Suprapubic skin (tissue), 4 donors: ENCODE results near the gene TRIM24. TPM values are rescaled to one million over a fixed set of nuclear protein-coding genes. Genes with fewer than 3 reads are reported as not detected.

Source experiments
- DNase-seq, 2 donors: peaks; one replicate each; pipeline ENCODE4 v3.0.0-alpha.2; 2019; ENCODE audit warnings: low spot score in 2 of 2
- H3K27ac ChIP-seq: fragments of 200-600 bp; sonication (generic); one replicate; pipeline ENCODE4 v1.5.1; 2019
- H3K27me3 ChIP-seq: fragments of 200-600 bp; sonication (generic); one replicate; pipeline ENCODE4 v1.5.1; 2019
- H3K36me3 ChIP-seq: fragments of 200-600 bp; sonication (generic); one replicate; pipeline ENCODE4 v1.5.1; 2019
- H3K4me1 ChIP-seq: fragments of 200-600 bp; sonication (generic); one replicate; pipeline ENCODE4 v1.5.1; 2019
- H3K4me3 ChIP-seq: fragments of 200-600 bp; sonication (generic); one replicate; pipeline ENCODE4 v1.5.1; 2019; ENCODE audit warnings: mild to moderate bottlenecking
- H3K9me3 ChIP-seq: fragments of 200-600 bp; sonication (generic); one replicate; pipeline ENCODE4 v1.5.1; 2019
- CTCF ChIP-seq, 2 donors: fragments of 200-600 bp in 1 of 2; fragments of 450-650 bp in 1 of 2; sonication (generic) in 1 of 2; IDR thresholded peaks; one replicate each; pipeline ENCODE4 v1.5.1; 2016 to 2019; ENCODE audit warnings: antibody characterized with exemption in 2 of 2, mild to moderate bottlenecking in 1 of 2, moderate library complexity in 1 of 2
- EP300 ChIP-seq: sonication (generic); formaldehyde crosslinking; IDR thresholded peaks from one replicate; pipeline ENCODE4 v1.6.1; 2017; ENCODE audit warnings: antibody characterized with exemption
- POLR2A ChIP-seq, 2 donors: fragments of 450-650 bp; IDR thresholded peaks; one replicate each; pipeline ENCODE4 v1.6.1; 2017; ENCODE audit warnings: antibody characterized with exemption in 2 of 2, mild to moderate bottlenecking in 2 of 2, moderate library complexity in 2 of 2
- POLR2AphosphoS5 ChIP-seq, 3 donors: sonication (generic); formaldehyde crosslinking; IDR thresholded peaks; one replicate each; pipeline ENCODE4 v1.6.1; 2017; ENCODE audit warnings: antibody characterized with exemption in 3 of 3
- WGBS: methylation state at CpG from one replicate; pipeline ENCODE4 v1.1.5; 2018; 5-methylcytosine and 5-hydroxymethylcytosine counted together
- total RNA-seq, 4 donors: library from RNA; depleted of rRNA; stranded (reverse); fragments of >200 nt; gene quantifications; one replicate each; pipeline ENCODE4 v1.1.0, GENCODE V29; 2016

Gene TRIM24
- total RNA-seq, 4 donors from 2014 or later, result 16.1 to 20.8 (median 17.7) TPM

DNA sequence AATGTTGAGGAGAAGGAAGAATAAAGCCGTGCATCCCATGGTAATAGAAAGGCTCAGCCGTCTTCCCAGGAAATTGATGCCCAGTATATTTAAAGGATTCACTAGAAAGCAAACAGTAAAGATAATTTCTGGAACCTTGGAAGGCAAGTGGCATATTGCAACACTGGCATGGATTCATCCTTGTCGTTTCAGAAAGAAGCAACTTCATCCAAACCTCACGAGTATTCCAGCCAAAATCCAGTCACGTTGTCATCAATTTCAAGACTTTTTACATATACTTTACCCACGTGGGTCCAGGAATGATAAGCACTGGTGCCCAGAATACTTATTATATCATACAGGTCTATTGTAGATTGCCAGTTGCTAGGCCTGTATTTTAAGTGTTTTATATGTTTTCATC, 167.3 kb downstream of the TRIM24 start:
- TF ChIP-seq EP300 (no peak), CTCF (IDR thresholded peaks at IDR 0.05) (no peak), POLR2A (IDR thresholded peaks at IDR 0.05) (no peak), POLR2AphosphoS5 (IDR thresholded peaks at IDR 0.05) (no peak)
- Histone ChIP-seq H3K27ac (no peak overlapping the region), H3K27me3 (no peaks in the 10 kb centered on the region), H3K4me1 (no peaks in the 10 kb centered on the region), H3K9me3 (no peaks in the 10 kb centered on the region), H3K4me3 (no peak overlapping the region), H3K36me3 (no peaks in the 10 kb centered on the region)
- WGBS, result 66% methylated on average over 6 of the region's 6 CpGs
- DNase-seq, result no peak

GRCh38 chr7:138630059-138630610, 170.1 kb downstream of the TRIM24 start:
- no peak for DNase-seq
- H3K36me3 ChIP-seq, result no peaks in the 10 kb centered on the region
- WGBS, result 90% methylated on average over 8 of the region's 8 CpGs
- H3K4me3 ChIP-seq, result no peak overlapping the region
- no peaks in the 10 kb centered on the region for H3K4me1 ChIP-seq
- no peaks in the 10 kb centered on the region for H3K27me3 ChIP-seq
- H3K27ac ChIP-seq, result no peak overlapping the region
- TF ChIP-seq EP300, result no peak
- TF ChIP-seq POLR2AphosphoS5 (IDR thresholded peaks at IDR 0.05), result no peak
- no peak for TF ChIP-seq POLR2A (IDR thresholded peaks at IDR 0.05)
- TF ChIP-seq CTCF (IDR thresholded peaks at IDR 0.05), result no peak
- no peaks in the 10 kb centered on the region for H3K9me3 ChIP-seq

GRCh38 chr7:138632384-138632783, 172.3 kb downstream of the TRIM24 start:
- H3K4me1 ChIP-seq, result no peaks in the 10 kb centered on the region
- no peaks in the 10 kb centered on the region for H3K36me3 ChIP-seq
- H3K27ac ChIP-seq, result no peak overlapping the region
- H3K4me3 ChIP-seq, result no peak overlapping the region
- no peaks in the 10 kb centered on the region for H3K9me3 ChIP-seq
- WGBS, result 79% methylated on average over 2 of the region's 2 CpGs
- DNase-seq, result no peak
- no peak for TF ChIP-seq CTCF (IDR thresholded peaks at IDR 0.05)
- TF ChIP-seq EP300, result no peak
- TF ChIP-seq POLR2AphosphoS5 (IDR thresholded peaks at IDR 0.05), result no peak
- no peak for TF ChIP-seq POLR2A (IDR thresholded peaks at IDR 0.05)
- H3K27me3 ChIP-seq, result no peaks in the 10 kb centered on the region

GRCh38 chr7:138632826-138633602, 173.0 kb downstream of the TRIM24 start:
- H3K9me3 ChIP-seq, result no peaks in the 10 kb centered on the region
- TF ChIP-seq EP300, result no peak
- TF ChIP-seq POLR2AphosphoS5 (IDR thresholded peaks at IDR 0.05), result no peak
- TF ChIP-seq POLR2A (IDR thresholded peaks at IDR 0.05), result no peak
- 63% methylated on average over 12 of the region's 12 CpGs for WGBS
- no peaks in the 10 kb centered on the region for H3K4me1 ChIP-seq
- H3K27me3 ChIP-seq, result no peaks in the 10 kb centered on the region
- no peak overlapping the region for H3K27ac ChIP-seq
- no peaks in the 10 kb centered on the region for H3K36me3 ChIP-seq
- no peak overlapping the region for H3K4me3 ChIP-seq
- DNase-seq, result no peak

Other genes starting within 250 kb of the TRIM24 start
- gene SVOPL, start 241.1 kb downstream of the TRIM24 start, total RNA-seq, result 1 to 10 TPM in 1 of 4 donors, under 1 TPM in 2, not detected in 1; 0.19 to 1.9 (median 0.86) TPM